B cell (primary cell): Measurements from ENCODE around the gene NRL. TPM values are rescaled to one million over a fixed set of nuclear protein-coding genes. Genes with fewer than 3 reads are reported as not detected.

Experiments
- ATAC-seq: fragments of 200-7000 bp; cut with Tn5 transposase; one replicate; pipeline ENCODE4 v1.10.0; 2021; ENCODE audit warnings: low read depth, mild to moderate bottlenecking, moderate number of reproducible peaks, moderate library complexity
- CTCF ChIA-PET: fragments of 350-600 bp; sonication (Branson Sonifier 250); formaldehyde crosslinking; loops from one replicate; lab custom pipeline; 2021; ENCODE audit warnings: antibody characterized with exemption, inconsistent platforms; lab: Charles Lee
- POLR2A ChIA-PET: fragments of 350-600 bp; sonication (Branson Sonifier 250); formaldehyde crosslinking; loops from one replicate; lab custom pipeline; 2021; ENCODE audit warnings: antibody characterized with exemption; lab: Charles Lee
- DNase-seq: peaks from one replicate; pipeline ENCODE4 v3.0.0; 2013
- H2AFZ ChIP-seq: 2 replicates; pipeline ENCODE4 v1.6.1; 2012; ENCODE audit warnings: mild to moderate bottlenecking, low read depth, low read length; ENCODE audit not compliant: insufficient read depth, poor library complexity, severe bottlenecking
- H3K27ac ChIP-seq, 2 donors: 1 replicate in 1 of 2; 2 replicates in 1 of 2; pipeline ENCODE4 v1.5.1; 2012 to 2013; ENCODE audit warnings: low read length in 2 of 2, mild to moderate bottlenecking in 2 of 2, moderate library complexity in 1 of 2
- H3K27me3 ChIP-seq, 4 experiments: fragments of 200-600 bp in 1 of 4; sonication (generic) in 1 of 4; replicated peaks in 1 of 4; 1 replicate in 2 of 4; 2 replicates in 2 of 4; pipeline versions ENCODE4 v1.6.1 to v1.7.0; 2013 to 2016; ENCODE audit warnings: low read length in 3 of 4, mild to moderate bottlenecking in 2 of 4, mixed read lengths in 1 of 4, moderate library complexity in 1 of 4; ENCODE audit not compliant: insufficient read depth in 4 of 4, control insufficient read depth in 3 of 4; ENCODE audit errors: control extremely low read depth in 1 of 4
- H3K36me3 ChIP-seq, 2 experiments: replicated peaks in 1 of 2; 1 replicate in 1 of 2; 2 replicates in 1 of 2; pipeline versions ENCODE4 v1.6.1 to v1.7.1; 2013; ENCODE audit warnings: low read length in 1 of 2; ENCODE audit not compliant: insufficient read depth in 2 of 2, control insufficient read depth in 1 of 2; ENCODE audit errors: control extremely low read depth in 1 of 2, extremely low read depth in 1 of 2
- H3K4me1 ChIP-seq, 2 donors: fragments of 200-600 bp in 1 of 2; sonication (generic) in 1 of 2; 1 replicate in 1 of 2; 2 replicates in 1 of 2; pipeline versions ENCODE4 v1.5.1 to v1.6.1; 2013 to 2017; ENCODE audit warnings: low read length in 2 of 2; ENCODE audit not compliant: control insufficient read depth in 2 of 2, insufficient read depth in 2 of 2
- H3K4me2 ChIP-seq: replicated peaks from 2 replicates; pipeline ENCODE3; 2012; ENCODE audit warnings: mild to moderate bottlenecking, low read depth, low read length; ENCODE audit not compliant: poor library complexity, severe bottlenecking
- H3K4me3 ChIP-seq, 5 experiments: fragments of 200-600 bp in 1 of 5; sonication (generic) in 1 of 5; 1 replicate in 3 of 5; 2 replicates in 2 of 5; pipeline versions ENCODE4 v1.5.1 to v1.7.0; 2011 to 2016; ENCODE audit warnings: low read length in 4 of 5, mild to moderate bottlenecking in 4 of 5, low read depth in 2 of 5, control low read depth in 1 of 5, moderate library complexity in 1 of 5; ENCODE audit not compliant: insufficient read depth in 1 of 5; ENCODE audit errors: control extremely low read depth in 1 of 5, extremely low read depth in 1 of 5
- H3K79me2 ChIP-seq: fragments of 200-600 bp; sonication (generic); one replicate; pipeline ENCODE4 v1.6.0; 2016; ENCODE audit warnings: low read length; ENCODE audit not compliant: control insufficient read depth, insufficient read depth
- H3K9ac ChIP-seq: fragments of 200-600 bp; sonication (generic); 2 replicates; pipeline ENCODE4 v1.6.1; 2017; ENCODE audit warnings: mild to moderate bottlenecking, low read length, moderate library complexity
- H3K9me3 ChIP-seq, 3 donors: one replicate each; pipeline versions ENCODE4 v1.6.1 to v1.7.1; 2013; ENCODE audit warnings: low read length in 2 of 3; ENCODE audit not compliant: control insufficient read depth in 2 of 3, insufficient read depth in 1 of 3; ENCODE audit errors: control extremely low read depth in 1 of 3
- H4K20me1 ChIP-seq: 2 replicates; pipeline ENCODE4 v1.6.0; 2012; ENCODE audit warnings: mild to moderate bottlenecking, low read length; ENCODE audit not compliant: insufficient read depth, control insufficient read depth, poor library complexity, severe bottlenecking
- H3K27ac Mint-ChIP-seq: one replicate; pipeline ENCODE4 v1.8.0; 2021; ENCODE audit warnings: mixed read lengths
- H3K27me3 Mint-ChIP-seq: one replicate; pipeline ENCODE4 v1.8.0; 2021; ENCODE audit warnings: mixed read lengths
- H3K4me1 Mint-ChIP-seq: one replicate; pipeline ENCODE4 v1.8.0; 2021; ENCODE audit warnings: mixed read lengths
- H3K4me3 Mint-ChIP-seq: one replicate; pipeline ENCODE4 v1.8.0; 2021; ENCODE audit warnings: mixed read lengths
- H3K9me3 Mint-ChIP-seq: one replicate; pipeline ENCODE4 v1.8.0; 2022; ENCODE audit warnings: mixed read lengths; ENCODE audit not compliant: insufficient read depth
- CTCF ChIP-seq: fragments of 200-600 bp; IDR thresholded peaks from one replicate; pipeline ENCODE4 v1.8.0; 2022; ENCODE audit warnings: antibody characterized with exemption, mild to moderate bottlenecking
- EZH2 ChIP-seq: IDR thresholded peaks from 2 replicates; pipeline ENCODE4 v1.6.1; 2012; ENCODE audit warnings: borderline replicate concordance, low read depth, mild to moderate bottlenecking, moderate library complexity, low read length; ENCODE audit not compliant: insufficient read depth, poor library complexity, severe bottlenecking
- WGBS: methylation state at CpG from one replicate; pipeline ENCODE4 v1.1.5; 2013; ENCODE audit warnings: missing lambda C conversion rate; ENCODE audit not compliant: insufficient coverage; 5-methylcytosine and 5-hydroxymethylcytosine counted together
- intact Hi-C: fragments of 100-400 bp; cut with micrococcal nuclease; formaldehyde crosslinking; loops from one replicate; pipeline ENCODE4 v1.10.0; 2022
- polyA plus RNA-seq: library from polyadenylated mRNA; depleted of rRNA; stranded (reverse); fragments of >200 nt; gene quantifications from 2 replicates; pipeline ENCODE4 v1.2.3, GENCODE V29; 2012
- total RNA-seq, 2 donors: library from RNA; stranded (reverse); fragments of 120-200 nt in 1 of 2; gene quantifications; 1 replicate in 1 of 2; 2 replicates in 1 of 2; pipeline versions ENCODE4 v1.2.3 to v1.2.4, GENCODE V29; 2013 to 2022

Gene NRL
- total and polyA plus RNA-seq, 2 donors (not counting 1 experiment from before 2014, with no cell fraction given) = 7.0 to 8.8 TPM

GRCh38 chr14:24146978-24147760 lies 32.4 kb upstream of the NRL start, which contains the start of gene RNF31:
Gene RNF31 (plus strand): TSS chr14:24147498. CDS start chr14:24147699, 201 bp downstream.
- intact Hi-C loops = loop anchor here (1.0 to 10.0 kb wide), 13 partner anchors 11 to 1052 kb away; partner anchors contain the start of genes ACIN1, C14orf119, CHMP4A and DCAF11
- TF ChIP-seq EZH2 (no peak), CTCF (no peak)
- ChIA-PET CTCF (interaction anchor here (0.6 to 6.2 kb wide), 15 partner anchors 11 to 587 kb away, joined by 3 to 62 read pairs (median 5); partner anchors contain the start of genes DCAF11, IRF9, MDP1 and NRL), POLR2A (interaction anchor here (0.6 to 4.1 kb wide), 16 partner anchors 9 to 285 kb away, joined by 3 to 43 read pairs (median 4); partner anchors contain the start of genes CHMP4A, DCAF11, IRF9 and NRL)
- Histone ChIP-seq H3K27ac (peak within 1 kb of the TSS; percentile 77 to 90), H3K27me3 (no peaks in the 10 kb centered on the region), H3K9ac (peak within 1 kb of the TSS; percentile 83), H4K20me1 (peaks cover 45% of the 10 kb centered on the region), H3K4me2 (peak within 1 kb of the TSS; percentile 90), H3K4me1 (peaks cover 21 to 35% of the 10 kb centered on the region in 2 donors), H3K36me3 (peaks cover 2 to 58% of the 10 kb centered on the region in 2 experiments), H3K79me2 (peaks cover 85% of the 10 kb centered on the region), H3K9me3 (no peaks in the 10 kb centered on the region), H3K4me3 (peak within 1 kb of the TSS; percentile 83 to 95 (median 94)), H2AFZ (peak within 1 kb of the TSS; percentile 83)
- under 1% methylated on average over 55 of the region's 57 CpGs for WGBS
- Mint-ChIP-seq H3K4me3 (peak within 1 kb of the TSS; percentile 95), H3K27ac (peak within 1 kb of the TSS; percentile 95), H3K27me3 (no peaks in the 10 kb centered on the region), H3K9me3 (no peaks in the 10 kb centered on the region), H3K4me1 (peaks cover 50% of the 10 kb centered on the region)
- peak; percentile 84 for ATAC-seq
- peak; percentile 98 for DNase-seq
